Astrocyte (in vitro differentiated cells and primary cell): ENCODE results near the gene BMPR1A.

Source experiments
- CTCF ChIP-seq: IDR thresholded peaks from 2 replicates; pipeline ENCODE4 v1.5.1; 2011; ENCODE audit warnings: low read depth, mild to moderate bottlenecking, inconsistent platforms, low read length, moderate library complexity; ENCODE audit not compliant: insufficient read depth
- EZH2 ChIP-seq: IDR thresholded peaks from 2 replicates; pipeline ENCODE4 v1.6.1; 2012; ENCODE audit warnings: mild to moderate bottlenecking, low read length, inconsistent platforms; ENCODE audit not compliant: insufficient read depth

GRCh38 chr10:86899132-86899531 lies 142.7 kb downstream of the BMPR1A start:
- TF ChIP-seq EZH2 (no peak), CTCF (no peak)
